ENCODE data around the gene FREM1. TPM values are rescaled to one million over a fixed set of nuclear protein-coding genes. Genes with fewer than 3 reads are reported as not detected.

The FREM1 gene
- total and polyA plus RNA-seq, 2 of the 4 experiments (the other 2 are of a cell fraction): under 0.01 TPM; not detected in 1

DNA sequence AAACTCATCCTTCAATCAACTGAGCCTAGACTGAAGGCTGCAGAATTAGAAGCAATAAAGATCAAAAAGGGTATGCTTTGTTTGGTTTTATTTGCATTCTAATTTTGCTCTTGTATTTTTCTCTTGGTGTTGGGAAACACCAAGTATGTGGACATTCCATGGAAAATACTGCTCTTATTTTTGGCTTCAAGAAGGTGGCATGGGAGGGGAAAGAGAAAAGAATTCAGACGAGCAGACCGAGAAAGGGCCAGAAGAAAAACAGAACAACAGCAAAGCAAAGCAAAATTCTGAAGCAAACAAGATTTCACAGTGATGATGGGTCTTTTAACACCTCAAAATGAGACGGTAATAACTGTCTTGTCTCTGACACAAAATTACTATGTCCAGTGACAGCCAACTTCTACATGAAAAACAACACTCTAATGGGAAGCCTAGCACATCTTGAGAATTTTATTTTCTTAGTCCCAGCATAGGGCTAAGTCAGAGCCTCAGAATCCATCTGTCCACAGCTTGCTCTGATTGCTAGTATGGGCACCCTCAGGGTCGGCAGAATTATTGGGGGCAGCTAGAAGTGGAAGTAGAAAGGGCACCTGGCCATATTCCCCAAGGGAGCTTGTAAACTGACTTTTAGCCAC lies 26.8 kb downstream of the FREM1 start:
- H3K18ac ChIP-seq (ENCODE audit: low read depth, low read length): no peak overlapping the region
- no peak overlapping the region for H2BK15ac ChIP-seq (ENCODE audit: low read depth, low read length)
- H3K9ac ChIP-seq (ENCODE audit: low read depth, low read length): no peak overlapping the region
- H3K36me3 ChIP-seq (ENCODE audit: control insufficient read depth, insufficient read depth, low read length): no peaks in the 10 kb centered on the region
- ChIA-PET CTCF (no interaction called here), POLR2A (ENCODE audit: unreplicated experiment) (no interaction called here)
- H3K23ac ChIP-seq (ENCODE audit: low read depth, low read length): no peak overlapping the region
- no peak overlapping the region for H2BK120ac ChIP-seq (ENCODE audit: low read depth, low read length)
- no peaks in the 10 kb centered on the region for H3K27me3 ChIP-seq (ENCODE audit: control insufficient read depth, insufficient read depth, low read length)
- TF ChIP-seq MXI1 (IDR thresholded peaks at IDR 0.05; ENCODE audit: borderline replicate concordance, low read depth, low read length) (no peak), MAZ (IDR thresholded peaks at IDR 0.05; ENCODE audit: borderline replicate concordance, low read depth, low read length) (no peak), FOS (IDR thresholded peaks at IDR 0.05; ENCODE audit: low read depth, low read length) (no peak), MAFK (IDR thresholded peaks at IDR 0.05; ENCODE audit: low read depth, low read length) (no peak), SMC3 (IDR thresholded peaks at IDR 0.05; ENCODE audit: low read depth, low read length) (no peak), RCOR1 (IDR thresholded peaks at IDR 0.05; ENCODE audit: insufficient replicate concordance, low read length) (no peak), CEBPB (IDR thresholded peaks at IDR 0.05; ENCODE audit: low read depth, low read length) (no peak), RFX5 (IDR thresholded peaks at IDR 0.05; ENCODE audit: low read depth, low read length) (no peak), POLR2A (IDR thresholded peaks at IDR 0.05; ENCODE audit: low read depth, low read length) (no peak), CHD1 (IDR thresholded peaks at IDR 0.05; ENCODE audit: low read depth, low read length) (no peak), NFE2L2 (IDR thresholded peaks at IDR 0.05; ENCODE audit: low read depth, low read length) (no peak)
- TF ChIP-seq, protein P1, sequence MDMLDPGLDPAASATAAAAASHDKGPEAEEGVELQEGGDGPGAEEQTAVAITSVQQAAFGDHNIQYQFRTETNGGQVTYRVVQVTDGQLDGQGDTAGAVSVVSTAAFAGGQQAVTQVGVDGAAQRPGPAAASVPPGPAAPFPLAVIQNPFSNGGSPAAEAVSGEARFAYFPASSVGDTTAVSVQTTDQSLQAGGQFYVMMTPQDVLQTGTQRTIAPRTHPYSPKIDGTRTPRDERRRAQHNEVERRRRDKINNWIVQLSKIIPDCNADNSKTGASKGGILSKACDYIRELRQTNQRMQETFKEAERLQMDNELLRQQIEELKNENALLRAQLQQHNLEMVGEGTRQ (IDR thresholded peaks at IDR 0.05; ENCODE audit: low read depth, low read length): no peak
- TF ChIP-seq, protein P2, sequence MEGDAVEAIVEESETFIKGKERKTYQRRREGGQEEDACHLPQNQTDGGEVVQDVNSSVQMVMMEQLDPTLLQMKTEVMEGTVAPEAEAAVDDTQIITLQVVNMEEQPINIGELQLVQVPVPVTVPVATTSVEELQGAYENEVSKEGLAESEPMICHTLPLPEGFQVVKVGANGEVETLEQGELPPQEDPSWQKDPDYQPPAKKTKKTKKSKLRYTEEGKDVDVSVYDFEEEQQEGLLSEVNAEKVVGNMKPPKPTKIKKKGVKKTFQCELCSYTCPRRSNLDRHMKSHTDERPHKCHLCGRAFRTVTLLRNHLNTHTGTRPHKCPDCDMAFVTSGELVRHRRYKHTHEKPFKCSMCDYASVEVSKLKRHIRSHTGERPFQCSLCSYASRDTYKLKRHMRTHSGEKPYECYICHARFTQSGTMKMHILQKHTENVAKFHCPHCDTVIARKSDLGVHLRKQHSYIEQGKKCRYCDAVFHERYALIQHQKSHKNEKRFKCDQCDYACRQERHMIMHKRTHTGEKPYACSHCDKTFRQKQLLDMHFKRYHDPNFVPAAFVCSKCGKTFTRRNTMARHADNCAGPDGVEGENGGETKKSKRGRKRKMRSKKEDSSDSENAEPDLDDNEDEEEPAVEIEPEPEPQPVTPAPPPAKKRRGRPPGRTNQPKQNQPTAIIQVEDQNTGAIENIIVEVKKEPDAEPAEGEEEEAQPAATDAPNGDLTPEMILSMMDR (conservative IDR thresholded peaks at IDR 0.05; ENCODE audit: low read depth, low read length): no peak
- TF ChIP-seq, protein P3, sequence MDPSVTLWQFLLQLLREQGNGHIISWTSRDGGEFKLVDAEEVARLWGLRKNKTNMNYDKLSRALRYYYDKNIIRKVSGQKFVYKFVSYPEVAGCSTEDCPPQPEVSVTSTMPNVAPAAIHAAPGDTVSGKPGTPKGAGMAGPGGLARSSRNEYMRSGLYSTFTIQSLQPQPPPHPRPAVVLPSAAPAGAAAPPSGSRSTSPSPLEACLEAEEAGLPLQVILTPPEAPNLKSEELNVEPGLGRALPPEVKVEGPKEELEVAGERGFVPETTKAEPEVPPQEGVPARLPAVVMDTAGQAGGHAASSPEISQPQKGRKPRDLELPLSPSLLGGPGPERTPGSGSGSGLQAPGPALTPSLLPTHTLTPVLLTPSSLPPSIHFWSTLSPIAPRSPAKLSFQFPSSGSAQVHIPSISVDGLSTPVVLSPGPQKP (IDR thresholded peaks at IDR 0.05; ENCODE audit: borderline replicate concordance, low read depth, low read length): no peak
- in situ Hi-C loops (cut with MboI; ENCODE audit: low sequenced_read_pairs): no loop called here
- dilution Hi-C loops (cut with HindIII; ENCODE audit: low sequenced_read_pairs, unreplicated experiment): no loop called here
- no peak overlapping the region for H3K4me3 ChIP-seq (ENCODE audit: insufficient read depth, low read depth, low read length)
- no peak overlapping the region for H2AK9ac ChIP-seq (replicated peaks; ENCODE audit: low read depth, low read length, poor library complexity)
- WGBS, 2 experiments (ENCODE audit: extremely low coverage in 2 of 2, insufficient read length in 1 of 2): 22% methylated on average over 1 of the region's 4 CpGs; no CpG with 5 or more reads in 1 of the 2 experiments
- H4K91ac ChIP-seq (ENCODE audit: insufficient read depth, low read depth, low read length): no peak overlapping the region
- no peaks in the 10 kb centered on the region for H3K79me1 ChIP-seq (ENCODE audit: low read depth in 1 of 2, low read length in 2 of 2)
- no peak overlapping the region for H2BK5ac ChIP-seq (ENCODE audit: low read depth, low read length, poor library complexity, severe bottlenecking)
- H3K9me1 ChIP-seq (ENCODE audit: insufficient read depth, low read length): no peaks in the 10 kb centered on the region
- DNase-seq (no peak), ATAC-seq (ENCODE audit: low read depth) (no peak)
- no peaks in the 10 kb centered on the region for H4K20me1 ChIP-seq (ENCODE audit: insufficient read depth, low read length)
- H3K4me2 ChIP-seq (ENCODE audit: low read depth, low read length): no peak overlapping the region
- H2BK20ac ChIP-seq (ENCODE audit: low read depth, low read length): no peak overlapping the region
- H2AFZ ChIP-seq (replicated peaks; ENCODE audit: low read length, poor library complexity): no peak overlapping the region
- no peak overlapping the region for H2AK5ac ChIP-seq (ENCODE audit: low read depth, low read length)
- no peak overlapping the region for H3K4ac ChIP-seq (ENCODE audit: low read depth, low read length)
- H4K5ac ChIP-seq (ENCODE audit: low read depth, low read length): no peak overlapping the region
- no peak overlapping the region for H3K14ac ChIP-seq (replicated peaks; ENCODE audit: low read depth, low read length)
- no peak overlapping the region for H3K27ac ChIP-seq (ENCODE audit: insufficient read depth, low read length)
- intact Hi-C loops (cut with micrococcal nuclease): no loop called here
- no peaks in the 10 kb centered on the region for H3K9me3 ChIP-seq (ENCODE audit: control insufficient read depth, insufficient read depth, low read length)
- BruUV-seq (replicated peaks): no TSS peak
- no peaks in the 10 kb centered on the region for H3K4me1 ChIP-seq (ENCODE audit: control insufficient read depth, insufficient read depth, low read length)
- no peak overlapping the region for H3K56ac ChIP-seq (ENCODE audit: extremely low read depth, insufficient read depth, low read length)
- H4K8ac ChIP-seq (ENCODE audit: low read depth in 2 of 2, low read length in 2 of 2): no peak overlapping the region

Measured in IMR-90 (cell line).